CD4-positive, alpha-beta T cell (primary cell): ENCODE data around the gene KLF5. TPM values are rescaled to one million over a fixed set of nuclear protein-coding genes. Genes with fewer than 3 reads are reported as not detected.

Experiments
- ATAC-seq: fragments of 200-7000 bp; cut with Tn5 transposase; one replicate; pipeline ENCODE4 v1.10.0; 2022; ENCODE audit warnings: mild to moderate bottlenecking; ENCODE audit not compliant: poor library complexity
- CTCF ChIA-PET: fragments of 350-600 bp; sonication (Branson Sonifier 250); formaldehyde crosslinking; loops from one replicate; lab custom pipeline; 2021; ENCODE audit warnings: antibody characterized with exemption, inconsistent platforms; lab: Charles Lee
- POLR2A ChIA-PET: fragments of 350-600 bp; sonication (Branson Sonifier 250); formaldehyde crosslinking; loops from one replicate; lab custom pipeline; 2021; ENCODE audit warnings: antibody characterized with exemption, inconsistent platforms; lab: Charles Lee
- DNase-seq, 14 experiments: peaks; one replicate each; pipeline ENCODE4 v3.0.0-alpha.2; 2013 to 2020; ENCODE audit warnings: mixed read lengths in 2 of 14
- H3K27ac ChIP-seq, 2 donors: one replicate each; pipeline versions ENCODE4 v1.5.1 to v1.7.0; 2013; ENCODE audit warnings: low read length in 2 of 2, low read depth in 1 of 2, mild to moderate bottlenecking in 1 of 2
- H3K27me3 ChIP-seq, 2 experiments: 1 replicate in 1 of 2; 2 replicates in 1 of 2; pipeline versions ENCODE4 v1.6.1 to v1.7.0; 2013; ENCODE audit warnings: low read length in 2 of 2, control low read depth in 1 of 2, mild to moderate bottlenecking in 1 of 2, moderate library complexity in 1 of 2; ENCODE audit not compliant: insufficient read depth in 2 of 2, control insufficient read depth in 1 of 2
- H3K36me3 ChIP-seq: one replicate; pipeline ENCODE4 v1.6.1; 2013; ENCODE audit warnings: low read length, control low read depth; ENCODE audit not compliant: insufficient read depth
- H3K4me1 ChIP-seq: one replicate; pipeline ENCODE4 v1.6.1; 2013; ENCODE audit warnings: low read length, control low read depth; ENCODE audit not compliant: insufficient read depth
- H3K4me3 ChIP-seq: one replicate; pipeline ENCODE4 v1.5.1; 2013; ENCODE audit warnings: mild to moderate bottlenecking, low read length, moderate library complexity
- H3K9me3 ChIP-seq, 2 experiments: 1 replicate in 1 of 2; 2 replicates in 1 of 2; pipeline versions ENCODE4 v1.6.1 to v1.7.0; 2013; ENCODE audit warnings: low read length in 2 of 2, mild to moderate bottlenecking in 2 of 2, control low read depth in 1 of 2, moderate library complexity in 1 of 2; ENCODE audit not compliant: control insufficient read depth in 1 of 2, insufficient read depth in 1 of 2
- H3K27ac Mint-ChIP-seq: one replicate; pipeline ENCODE4 v1.8.0; 2020; ENCODE audit warnings: mixed read lengths
- H3K27me3 Mint-ChIP-seq: one replicate; pipeline ENCODE4 v1.8.0; 2021; ENCODE audit warnings: mixed read lengths
- H3K36me3 Mint-ChIP-seq: one replicate; pipeline ENCODE4 v1.8.0; 2021; ENCODE audit warnings: low read depth, mixed read lengths
- H3K4me1 Mint-ChIP-seq: one replicate; pipeline ENCODE4 v1.8.0; 2021; ENCODE audit warnings: low read depth, mixed read lengths
- H3K4me3 Mint-ChIP-seq: one replicate; pipeline ENCODE4 v1.8.0; 2020; ENCODE audit warnings: mild to moderate bottlenecking, mixed read lengths
- H3K9me3 Mint-ChIP-seq: one replicate; pipeline ENCODE4 v1.8.0; 2020; ENCODE audit warnings: mixed read lengths
- intact Hi-C, 2 experiments: fragments of 100-400 bp; cut with DNase I in 1 of 2; cut with micrococcal nuclease in 1 of 2; formaldehyde crosslinking; loops; one replicate each; pipeline versions ENCODE4 v1.15.1 to v1.9.0; 2023 to 2025; cut with DNase I, micrococcal nuclease
- total RNA-seq, 174 experiments: library from RNA in 2 of 174; stranded (reverse) in 2 of 174; gene quantifications; one replicate each; pipeline ENCODE4 v1.2.3 and lab custom pipeline; 2021 to 2026
- TF ChIP-seq, protein P1 (sequence below): fragments of 200-600 bp; IDR thresholded peaks from one replicate; pipeline ENCODE4 v1.8.0; 2022; ENCODE audit warnings: antibody characterized with exemption, mild to moderate bottlenecking

Gene KLF5
- total RNA-seq, 2 experiments from 2014 or later, result 10.8 to 12.3 TPM

DNA sequence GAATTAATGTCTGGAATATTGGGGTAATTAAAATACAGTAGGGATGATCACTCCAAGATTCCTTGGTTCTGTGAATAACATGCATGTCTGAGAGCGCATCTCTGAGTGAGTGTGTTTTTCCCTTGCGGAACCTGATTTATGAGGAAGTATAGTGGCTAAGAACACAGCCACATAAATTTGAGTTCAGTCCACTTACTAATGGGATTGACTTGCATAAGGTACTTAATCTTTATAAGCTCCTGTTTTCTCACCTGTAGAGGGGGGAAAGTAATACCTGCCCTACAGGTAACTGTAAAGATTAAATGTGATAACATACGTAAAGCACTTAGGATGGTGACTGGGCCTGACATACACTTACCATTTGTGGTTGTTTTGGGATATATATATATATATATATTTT lies 60.8 kb downstream of the KLF5 start:
- Histone ChIP-seq H3K27ac (no peak overlapping the region), H3K4me3 (no peak overlapping the region), H3K36me3 (no peaks in the 10 kb centered on the region), H3K4me1 (no peaks in the 10 kb centered on the region), H3K27me3 (no peaks in the 10 kb centered on the region), H3K9me3 (no peaks in the 10 kb centered on the region)
- Mint-ChIP-seq H3K27ac (no peak overlapping the region), H3K36me3 (no peaks in the 10 kb centered on the region), H3K9me3 (no peaks in the 10 kb centered on the region), H3K27me3 (no peaks in the 10 kb centered on the region), H3K4me3 (no peak overlapping the region), H3K4me1 (no peaks in the 10 kb centered on the region)
- TF ChIP-seq, protein P1, sequence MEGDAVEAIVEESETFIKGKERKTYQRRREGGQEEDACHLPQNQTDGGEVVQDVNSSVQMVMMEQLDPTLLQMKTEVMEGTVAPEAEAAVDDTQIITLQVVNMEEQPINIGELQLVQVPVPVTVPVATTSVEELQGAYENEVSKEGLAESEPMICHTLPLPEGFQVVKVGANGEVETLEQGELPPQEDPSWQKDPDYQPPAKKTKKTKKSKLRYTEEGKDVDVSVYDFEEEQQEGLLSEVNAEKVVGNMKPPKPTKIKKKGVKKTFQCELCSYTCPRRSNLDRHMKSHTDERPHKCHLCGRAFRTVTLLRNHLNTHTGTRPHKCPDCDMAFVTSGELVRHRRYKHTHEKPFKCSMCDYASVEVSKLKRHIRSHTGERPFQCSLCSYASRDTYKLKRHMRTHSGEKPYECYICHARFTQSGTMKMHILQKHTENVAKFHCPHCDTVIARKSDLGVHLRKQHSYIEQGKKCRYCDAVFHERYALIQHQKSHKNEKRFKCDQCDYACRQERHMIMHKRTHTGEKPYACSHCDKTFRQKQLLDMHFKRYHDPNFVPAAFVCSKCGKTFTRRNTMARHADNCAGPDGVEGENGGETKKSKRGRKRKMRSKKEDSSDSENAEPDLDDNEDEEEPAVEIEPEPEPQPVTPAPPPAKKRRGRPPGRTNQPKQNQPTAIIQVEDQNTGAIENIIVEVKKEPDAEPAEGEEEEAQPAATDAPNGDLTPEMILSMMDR, result no peak
- ChIA-PET CTCF (no interaction called here), POLR2A (no interaction called here)
- intact Hi-C loops, result no loop called here
- ATAC-seq (no peak), DNase-seq (no peak)
